ENCODE results near the gene HSPB7. TPM values are rescaled to one million over a fixed set of nuclear protein-coding genes. Genes with fewer than 3 reads are reported as not detected.

The HSPB7 gene
- total RNA-seq, 1 experiment from 2014 or later, result 0.11 TPM

DNA sequence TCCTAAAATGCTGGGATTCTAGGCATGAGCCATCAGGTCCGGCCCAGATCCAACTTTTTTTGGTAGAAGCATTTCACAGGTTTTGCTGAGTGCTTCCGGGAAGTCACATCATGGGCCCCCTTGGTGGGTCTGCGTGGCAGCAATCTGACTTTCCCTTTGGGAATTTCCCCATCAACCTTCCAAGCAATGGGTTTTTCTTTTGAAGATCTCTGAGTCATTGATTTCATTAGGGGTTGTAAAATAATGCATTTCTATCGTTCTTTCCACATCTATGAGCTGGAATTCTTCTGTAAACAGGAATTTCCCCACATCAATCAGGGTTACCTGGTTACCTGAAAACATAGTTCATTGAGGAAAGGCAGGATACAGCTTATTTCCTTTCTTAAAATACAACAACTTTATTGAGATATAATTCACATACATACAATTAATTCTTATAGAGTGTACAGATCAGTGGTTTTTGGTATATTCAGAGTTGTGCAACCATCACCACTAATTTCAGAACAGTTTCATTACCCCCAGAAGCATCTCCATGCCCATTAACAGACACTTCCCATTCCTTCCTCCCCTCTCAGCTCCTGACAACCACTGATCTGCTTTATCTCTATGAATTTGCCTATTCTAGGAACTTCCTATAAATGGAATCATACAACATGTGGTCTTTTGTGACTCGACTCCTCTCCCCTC, 32.1 kb downstream of the HSPB7 start (continued):
- TF ChIP-seq ZNF396 (CRISPR knock-in tag; IDR thresholded peaks at IDR 0.05; ENCODE audit: borderline replicate concordance) (no peak), ELF4 (CRISPR knock-in tag; IDR thresholded peaks at IDR 0.05; ENCODE audit: low read depth) (no peak), TEAD1 (CRISPR knock-in tag; IDR thresholded peaks at IDR 0.05) (no peak)
- TF ChIP-seq, protein P1, sequence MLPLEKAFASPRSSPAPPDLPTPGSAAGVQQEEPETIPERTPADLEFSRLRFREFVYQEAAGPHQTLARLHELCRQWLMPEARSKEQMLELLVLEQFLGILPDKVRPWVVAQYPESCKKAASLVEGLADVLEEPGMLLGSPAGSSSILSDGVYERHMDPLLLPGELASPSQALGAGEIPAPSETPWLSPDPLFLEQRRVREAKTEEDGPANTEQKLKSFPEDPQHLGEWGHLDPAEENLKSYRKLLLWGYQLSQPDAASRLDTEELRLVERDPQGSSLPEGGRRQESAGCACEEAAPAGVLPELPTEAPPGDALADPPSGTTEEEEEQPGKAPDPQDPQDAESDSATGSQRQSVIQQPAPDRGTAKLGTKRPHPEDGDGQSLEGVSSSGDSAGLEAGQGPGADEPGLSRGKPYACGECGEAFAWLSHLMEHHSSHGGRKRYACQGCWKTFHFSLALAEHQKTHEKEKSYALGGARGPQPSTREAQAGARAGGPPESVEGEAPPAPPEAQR (CRISPR knock-in tag; IDR thresholded peaks at IDR 0.05), result no peak
- TF ChIP-seq, protein P2, sequence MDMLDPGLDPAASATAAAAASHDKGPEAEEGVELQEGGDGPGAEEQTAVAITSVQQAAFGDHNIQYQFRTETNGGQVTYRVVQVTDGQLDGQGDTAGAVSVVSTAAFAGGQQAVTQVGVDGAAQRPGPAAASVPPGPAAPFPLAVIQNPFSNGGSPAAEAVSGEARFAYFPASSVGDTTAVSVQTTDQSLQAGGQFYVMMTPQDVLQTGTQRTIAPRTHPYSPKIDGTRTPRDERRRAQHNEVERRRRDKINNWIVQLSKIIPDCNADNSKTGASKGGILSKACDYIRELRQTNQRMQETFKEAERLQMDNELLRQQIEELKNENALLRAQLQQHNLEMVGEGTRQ (CRISPR knock-in tag; IDR thresholded peaks at IDR 0.05), result no peak
- TF ChIP-seq, protein P3, sequence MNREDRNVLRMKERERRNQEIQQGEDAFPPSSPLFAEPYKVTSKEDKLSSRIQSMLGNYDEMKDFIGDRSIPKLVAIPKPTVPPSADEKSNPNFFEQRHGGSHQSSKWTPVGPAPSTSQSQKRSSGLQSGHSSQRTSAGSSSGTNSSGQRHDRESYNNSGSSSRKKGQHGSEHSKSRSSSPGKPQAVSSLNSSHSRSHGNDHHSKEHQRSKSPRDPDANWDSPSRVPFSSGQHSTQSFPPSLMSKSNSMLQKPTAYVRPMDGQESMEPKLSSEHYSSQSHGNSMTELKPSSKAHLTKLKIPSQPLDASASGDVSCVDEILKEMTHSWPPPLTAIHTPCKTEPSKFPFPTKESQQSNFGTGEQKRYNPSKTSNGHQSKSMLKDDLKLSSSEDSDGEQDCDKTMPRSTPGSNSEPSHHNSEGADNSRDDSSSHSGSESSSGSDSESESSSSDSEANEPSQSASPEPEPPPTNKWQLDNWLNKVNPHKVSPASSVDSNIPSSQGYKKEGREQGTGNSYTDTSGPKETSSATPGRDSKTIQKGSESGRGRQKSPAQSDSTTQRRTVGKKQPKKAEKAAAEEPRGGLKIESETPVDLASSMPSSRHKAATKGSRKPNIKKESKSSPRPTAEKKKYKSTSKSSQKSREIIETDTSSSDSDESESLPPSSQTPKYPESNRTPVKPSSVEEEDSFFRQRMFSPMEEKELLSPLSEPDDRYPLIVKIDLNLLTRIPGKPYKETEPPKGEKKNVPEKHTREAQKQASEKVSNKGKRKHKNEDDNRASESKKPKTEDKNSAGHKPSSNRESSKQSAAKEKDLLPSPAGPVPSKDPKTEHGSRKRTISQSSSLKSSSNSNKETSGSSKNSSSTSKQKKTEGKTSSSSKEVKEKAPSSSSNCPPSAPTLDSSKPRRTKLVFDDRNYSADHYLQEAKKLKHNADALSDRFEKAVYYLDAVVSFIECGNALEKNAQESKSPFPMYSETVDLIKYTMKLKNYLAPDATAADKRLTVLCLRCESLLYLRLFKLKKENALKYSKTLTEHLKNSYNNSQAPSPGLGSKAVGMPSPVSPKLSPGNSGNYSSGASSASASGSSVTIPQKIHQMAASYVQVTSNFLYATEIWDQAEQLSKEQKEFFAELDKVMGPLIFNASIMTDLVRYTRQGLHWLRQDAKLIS (CRISPR knock-in tag; IDR thresholded peaks at IDR 0.05; ENCODE audit: borderline replicate concordance), result no peak

DNA sequence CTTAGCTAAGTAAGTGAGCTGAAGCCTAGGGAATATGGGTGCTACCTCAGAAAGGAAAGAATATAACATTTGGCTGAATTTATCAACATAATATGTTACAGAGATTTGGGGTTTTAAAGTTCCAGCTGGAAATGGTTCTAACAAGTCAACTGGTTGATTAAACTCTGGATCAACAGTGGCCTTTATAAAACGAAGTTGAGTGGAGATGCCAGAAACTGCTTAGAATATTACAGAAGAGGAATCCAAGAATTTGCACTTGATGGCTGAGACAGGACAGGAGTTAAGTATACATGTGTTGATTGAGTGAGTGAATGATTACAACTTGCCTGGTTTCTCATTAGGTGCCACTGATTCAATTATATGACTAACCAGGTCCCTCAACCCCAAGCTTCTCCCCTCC, 34.6 kb downstream of the HSPB7 start:
- Mint-ChIP-seq H3K27me3 (ENCODE audit: low read depth) (peaks cover 24% of the 10 kb centered on the region), H3K4me3 (no peak overlapping the region), H3K9me3 (peaks cover 23% of the 10 kb centered on the region), H3K27ac (no peak overlapping the region), H3K36me3 (no peaks in the 10 kb centered on the region), H3K4me1 (no peaks in the 10 kb centered on the region)
- POLR2A ChIA-PET, result no interaction called here
- ATAC-seq (no peak), DNase-seq (ENCODE audit: low spot score) (no peak)
- CTCF ChIA-PET, result no interaction called here
- TF ChIP-seq NR2C2 (CRISPR knock-in tag; IDR thresholded peaks at IDR 0.05), result no peak
- TF ChIP-seq, protein P4, sequence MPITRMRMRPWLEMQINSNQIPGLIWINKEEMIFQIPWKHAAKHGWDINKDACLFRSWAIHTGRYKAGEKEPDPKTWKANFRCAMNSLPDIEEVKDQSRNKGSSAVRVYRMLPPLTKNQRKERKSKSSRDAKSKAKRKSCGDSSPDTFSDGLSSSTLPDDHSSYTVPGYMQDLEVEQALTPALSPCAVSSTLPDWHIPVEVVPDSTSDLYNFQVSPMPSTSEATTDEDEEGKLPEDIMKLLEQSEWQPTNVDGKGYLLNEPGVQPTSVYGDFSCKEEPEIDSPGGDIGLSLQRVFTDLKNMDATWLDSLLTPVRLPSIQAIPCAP (CRISPR knock-in tag; IDR thresholded peaks at IDR 0.05), result no peak
- TF ChIP-seq, protein P5, sequence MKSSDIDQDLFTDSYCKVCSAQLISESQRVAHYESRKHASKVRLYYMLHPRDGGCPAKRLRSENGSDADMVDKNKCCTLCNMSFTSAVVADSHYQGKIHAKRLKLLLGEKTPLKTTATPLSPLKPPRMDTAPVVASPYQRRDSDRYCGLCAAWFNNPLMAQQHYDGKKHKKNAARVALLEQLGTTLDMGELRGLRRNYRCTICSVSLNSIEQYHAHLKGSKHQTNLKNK (CRISPR knock-in tag; IDR thresholded peaks at IDR 0.05), result no peak
- TF ChIP-seq, protein P6, sequence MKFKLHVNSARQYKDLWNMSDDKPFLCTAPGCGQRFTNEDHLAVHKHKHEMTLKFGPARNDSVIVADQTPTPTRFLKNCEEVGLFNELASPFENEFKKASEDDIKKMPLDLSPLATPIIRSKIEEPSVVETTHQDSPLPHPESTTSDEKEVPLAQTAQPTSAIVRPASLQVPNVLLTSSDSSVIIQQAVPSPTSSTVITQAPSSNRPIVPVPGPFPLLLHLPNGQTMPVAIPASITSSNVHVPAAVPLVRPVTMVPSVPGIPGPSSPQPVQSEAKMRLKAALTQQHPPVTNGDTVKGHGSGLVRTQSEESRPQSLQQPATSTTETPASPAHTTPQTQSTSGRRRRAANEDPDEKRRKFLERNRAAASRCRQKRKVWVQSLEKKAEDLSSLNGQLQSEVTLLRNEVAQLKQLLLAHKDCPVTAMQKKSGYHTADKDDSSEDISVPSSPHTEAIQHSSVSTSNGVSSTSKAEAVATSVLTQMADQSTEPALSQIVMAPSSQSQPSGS (CRISPR knock-in tag; IDR thresholded peaks at IDR 0.05; ENCODE audit: borderline replicate concordance, low read depth), result no peak
- TF ChIP-seq ZNF263 (CRISPR knock-in tag; IDR thresholded peaks at IDR 0.05; ENCODE audit: low read depth), result no peak
- TF ChIP-seq, protein P7, sequence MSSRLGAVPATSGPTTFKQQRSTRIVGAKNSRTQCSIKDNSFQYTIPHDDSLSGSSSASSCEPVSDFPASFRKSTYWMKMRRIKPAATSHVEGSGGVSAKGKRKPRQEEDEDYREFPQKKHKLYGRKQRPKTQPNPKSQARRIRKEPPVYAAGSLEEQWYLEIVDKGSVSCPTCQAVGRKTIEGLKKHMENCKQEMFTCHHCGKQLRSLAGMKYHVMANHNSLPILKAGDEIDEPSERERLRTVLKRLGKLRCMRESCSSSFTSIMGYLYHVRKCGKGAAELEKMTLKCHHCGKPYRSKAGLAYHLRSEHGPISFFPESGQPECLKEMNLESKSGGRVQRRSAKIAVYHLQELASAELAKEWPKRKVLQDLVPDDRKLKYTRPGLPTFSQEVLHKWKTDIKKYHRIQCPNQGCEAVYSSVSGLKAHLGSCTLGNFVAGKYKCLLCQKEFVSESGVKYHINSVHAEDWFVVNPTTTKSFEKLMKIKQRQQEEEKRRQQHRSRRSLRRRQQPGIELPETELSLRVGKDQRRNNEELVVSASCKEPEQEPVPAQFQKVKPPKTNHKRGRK (CRISPR knock-in tag; IDR thresholded peaks at IDR 0.05; ENCODE audit: borderline replicate concordance), result no peak
- TF ChIP-seq, protein P8, sequence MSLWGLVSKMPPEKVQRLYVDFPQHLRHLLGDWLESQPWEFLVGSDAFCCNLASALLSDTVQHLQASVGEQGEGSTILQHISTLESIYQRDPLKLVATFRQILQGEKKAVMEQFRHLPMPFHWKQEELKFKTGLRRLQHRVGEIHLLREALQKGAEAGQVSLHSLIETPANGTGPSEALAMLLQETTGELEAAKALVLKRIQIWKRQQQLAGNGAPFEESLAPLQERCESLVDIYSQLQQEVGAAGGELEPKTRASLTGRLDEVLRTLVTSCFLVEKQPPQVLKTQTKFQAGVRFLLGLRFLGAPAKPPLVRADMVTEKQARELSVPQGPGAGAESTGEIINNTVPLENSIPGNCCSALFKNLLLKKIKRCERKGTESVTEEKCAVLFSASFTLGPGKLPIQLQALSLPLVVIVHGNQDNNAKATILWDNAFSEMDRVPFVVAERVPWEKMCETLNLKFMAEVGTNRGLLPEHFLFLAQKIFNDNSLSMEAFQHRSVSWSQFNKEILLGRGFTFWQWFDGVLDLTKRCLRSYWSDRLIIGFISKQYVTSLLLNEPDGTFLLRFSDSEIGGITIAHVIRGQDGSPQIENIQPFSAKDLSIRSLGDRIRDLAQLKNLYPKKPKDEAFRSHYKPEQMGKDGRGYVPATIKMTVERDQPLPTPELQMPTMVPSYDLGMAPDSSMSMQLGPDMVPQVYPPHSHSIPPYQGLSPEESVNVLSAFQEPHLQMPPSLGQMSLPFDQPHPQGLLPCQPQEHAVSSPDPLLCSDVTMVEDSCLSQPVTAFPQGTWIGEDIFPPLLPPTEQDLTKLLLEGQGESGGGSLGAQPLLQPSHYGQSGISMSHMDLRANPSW (CRISPR knock-in tag; conservative IDR thresholded peaks at IDR 0.05; ENCODE audit: low read depth), result no peak
- TF ChIP-seq NR1H2 (CRISPR knock-in tag; IDR thresholded peaks at IDR 0.05), result no peak
- TF ChIP-seq, protein P9, sequence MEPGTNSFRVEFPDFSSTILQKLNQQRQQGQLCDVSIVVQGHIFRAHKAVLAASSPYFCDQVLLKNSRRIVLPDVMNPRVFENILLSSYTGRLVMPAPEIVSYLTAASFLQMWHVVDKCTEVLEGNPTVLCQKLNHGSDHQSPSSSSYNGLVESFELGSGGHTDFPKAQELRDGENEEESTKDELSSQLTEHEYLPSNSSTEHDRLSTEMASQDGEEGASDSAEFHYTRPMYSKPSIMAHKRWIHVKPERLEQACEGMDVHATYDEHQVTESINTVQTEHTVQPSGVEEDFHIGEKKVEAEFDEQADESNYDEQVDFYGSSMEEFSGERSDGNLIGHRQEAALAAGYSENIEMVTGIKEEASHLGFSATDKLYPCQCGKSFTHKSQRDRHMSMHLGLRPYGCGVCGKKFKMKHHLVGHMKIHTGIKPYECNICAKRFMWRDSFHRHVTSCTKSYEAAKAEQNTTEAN (CRISPR knock-in tag; IDR thresholded peaks at IDR 0.05), result no peak
- TF ChIP-seq ZNF317 (CRISPR knock-in tag; IDR thresholded peaks at IDR 0.05; ENCODE audit: borderline replicate concordance, low read depth), result no peak
- no peak for TF ChIP-seq EMX1 (CRISPR knock-in tag; IDR thresholded peaks at IDR 0.05)
- TF ChIP-seq FOXJ3 (CRISPR knock-in tag; IDR thresholded peaks at IDR 0.05; ENCODE audit: borderline replicate concordance), result no peak
- TF ChIP-seq ZNF671 (CRISPR knock-in tag; IDR thresholded peaks at IDR 0.05), result no peak
- no peak for TF ChIP-seq ZNF121 (CRISPR knock-in tag; IDR thresholded peaks at IDR 0.05)

Measured in WTC11 (cell line).